Measurements from ENCODE around the gene GDPD1.

DNA sequence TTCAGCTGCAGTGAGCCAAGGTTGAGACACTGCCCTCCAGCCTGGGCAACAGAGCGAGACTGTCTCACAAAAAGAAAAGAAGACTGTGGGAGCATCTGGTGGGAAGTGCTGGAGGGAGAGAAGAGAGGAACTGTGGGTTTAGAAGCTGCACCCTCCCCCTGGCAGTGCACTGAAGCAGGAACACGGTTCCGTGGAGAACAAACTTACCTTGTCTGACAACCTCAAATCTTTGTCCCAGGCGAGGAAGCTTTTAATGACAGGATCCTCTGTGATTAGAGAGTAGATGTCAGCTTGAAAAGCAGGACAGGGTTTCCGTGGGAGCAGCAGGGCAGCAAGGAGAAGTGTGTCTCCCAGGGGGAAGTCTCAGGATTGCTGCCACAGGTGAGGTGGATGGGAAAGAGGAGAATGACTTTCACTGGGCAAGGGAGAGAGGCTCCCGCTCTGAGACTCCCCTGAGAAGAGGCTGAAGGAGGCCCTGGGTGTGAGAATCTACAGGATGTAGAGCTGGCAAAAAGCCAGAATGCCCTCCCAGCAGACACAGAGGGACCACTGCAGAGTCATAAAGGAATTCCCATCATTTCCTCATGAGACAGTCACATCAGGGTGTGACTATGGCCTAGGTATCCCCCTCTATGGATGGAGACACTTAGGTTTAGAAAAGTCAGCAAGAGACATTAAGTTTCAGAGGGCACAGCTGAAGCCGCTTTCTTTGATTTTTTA is 41.9 kb upstream of the GDPD1 start:
- TF ChIP-seq, protein P1, sequence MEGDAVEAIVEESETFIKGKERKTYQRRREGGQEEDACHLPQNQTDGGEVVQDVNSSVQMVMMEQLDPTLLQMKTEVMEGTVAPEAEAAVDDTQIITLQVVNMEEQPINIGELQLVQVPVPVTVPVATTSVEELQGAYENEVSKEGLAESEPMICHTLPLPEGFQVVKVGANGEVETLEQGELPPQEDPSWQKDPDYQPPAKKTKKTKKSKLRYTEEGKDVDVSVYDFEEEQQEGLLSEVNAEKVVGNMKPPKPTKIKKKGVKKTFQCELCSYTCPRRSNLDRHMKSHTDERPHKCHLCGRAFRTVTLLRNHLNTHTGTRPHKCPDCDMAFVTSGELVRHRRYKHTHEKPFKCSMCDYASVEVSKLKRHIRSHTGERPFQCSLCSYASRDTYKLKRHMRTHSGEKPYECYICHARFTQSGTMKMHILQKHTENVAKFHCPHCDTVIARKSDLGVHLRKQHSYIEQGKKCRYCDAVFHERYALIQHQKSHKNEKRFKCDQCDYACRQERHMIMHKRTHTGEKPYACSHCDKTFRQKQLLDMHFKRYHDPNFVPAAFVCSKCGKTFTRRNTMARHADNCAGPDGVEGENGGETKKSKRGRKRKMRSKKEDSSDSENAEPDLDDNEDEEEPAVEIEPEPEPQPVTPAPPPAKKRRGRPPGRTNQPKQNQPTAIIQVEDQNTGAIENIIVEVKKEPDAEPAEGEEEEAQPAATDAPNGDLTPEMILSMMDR (IDR thresholded peaks at IDR 0.05): no peak
- TF ChIP-seq EZH2 (IDR thresholded peaks at IDR 0.05; ENCODE audit: borderline replicate concordance, insufficient read depth, low read depth, low read length, poor library complexity, severe bottlenecking): no peak

Measured in B cell (primary cell).